Progenitor cell of endocrine pancreas (in vitro differentiated cells): ENCODE measurements around the gene FNDC3B. TPM values are rescaled to one million over a fixed set of nuclear protein-coding genes. Genes with fewer than 3 reads are reported as not detected.

ENCODE experiments used
- DNase-seq: peaks from one replicate; pipeline ENCODE4 v3.0.0; 2021; ENCODE audit warnings: low spot score; ENCODE audit not compliant: unreplicated experiment
- H3K27ac Mint-ChIP-seq: 2 replicates; pipeline ENCODE4 v1.8.0; 2021; ENCODE audit warnings: mild to moderate bottlenecking, moderate library complexity, mixed read lengths
- H3K27me3 Mint-ChIP-seq: 2 replicates; pipeline ENCODE4 v1.8.0; 2021; ENCODE audit warnings: mixed read lengths
- H3K36me3 Mint-ChIP-seq: 2 replicates; pipeline ENCODE4 v1.8.0; 2022; ENCODE audit warnings: mixed read lengths; ENCODE audit not compliant: insufficient read depth
- H3K4me1 Mint-ChIP-seq: 2 replicates; pipeline ENCODE4 v1.8.0; 2021; ENCODE audit warnings: low read depth, mixed read lengths
- H3K4me3 Mint-ChIP-seq: 2 replicates; pipeline ENCODE4 v1.8.0; 2021; ENCODE audit warnings: low read depth, mild to moderate bottlenecking, moderate library complexity, mixed read lengths
- H3K9me3 Mint-ChIP-seq: 2 replicates; pipeline ENCODE4 v1.8.0; 2021; ENCODE audit warnings: low read depth, mixed read lengths
- total RNA-seq: library from RNA; stranded (reverse); gene quantifications from 2 replicates; pipeline ENCODE4 v1.2.1, GENCODE V29; 2021
- TF ChIP-seq, protein P1 (sequence below): fragments of 200-600 bp; sonication (generic); IDR thresholded peaks from one replicate; pipeline ENCODE4 v1.5.0; 2021; ENCODE audit warnings: antibody characterized with exemption, mild to moderate bottlenecking; ENCODE audit not compliant: unreplicated experiment

Gene FNDC3B
- total RNA-seq, 1 donor from 2014 or later, result 158 TPM

DNA sequence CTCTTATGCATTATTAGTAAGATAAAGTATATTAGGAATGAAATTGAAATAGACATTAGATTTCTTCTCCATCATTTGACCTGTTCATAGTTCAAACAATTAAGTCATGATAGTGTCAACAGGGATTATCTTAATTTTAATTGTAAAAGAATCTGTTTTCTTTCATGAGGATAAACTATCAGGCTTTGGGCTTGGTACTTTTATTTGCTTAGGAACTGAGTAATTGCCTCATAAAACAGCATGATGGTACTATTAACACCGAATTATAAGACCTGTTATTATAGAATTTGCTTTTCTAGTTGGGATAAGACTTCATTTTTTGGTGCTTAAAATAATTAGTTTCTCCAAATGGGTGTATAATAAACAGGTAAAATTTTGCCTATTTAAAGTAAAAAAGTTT is 71.8 kb downstream of the FNDC3B start:
- H3K9me3 Mint-ChIP-seq, result no peaks in the 10 kb centered on the region
- no peaks in the 10 kb centered on the region for H3K27me3 Mint-ChIP-seq
- H3K4me1 Mint-ChIP-seq, result peaks cover 17% of the 10 kb centered on the region
- peaks cover 24% of the 10 kb centered on the region for H3K36me3 Mint-ChIP-seq
- no peak overlapping the region for H3K27ac Mint-ChIP-seq
- TF ChIP-seq, protein P1, sequence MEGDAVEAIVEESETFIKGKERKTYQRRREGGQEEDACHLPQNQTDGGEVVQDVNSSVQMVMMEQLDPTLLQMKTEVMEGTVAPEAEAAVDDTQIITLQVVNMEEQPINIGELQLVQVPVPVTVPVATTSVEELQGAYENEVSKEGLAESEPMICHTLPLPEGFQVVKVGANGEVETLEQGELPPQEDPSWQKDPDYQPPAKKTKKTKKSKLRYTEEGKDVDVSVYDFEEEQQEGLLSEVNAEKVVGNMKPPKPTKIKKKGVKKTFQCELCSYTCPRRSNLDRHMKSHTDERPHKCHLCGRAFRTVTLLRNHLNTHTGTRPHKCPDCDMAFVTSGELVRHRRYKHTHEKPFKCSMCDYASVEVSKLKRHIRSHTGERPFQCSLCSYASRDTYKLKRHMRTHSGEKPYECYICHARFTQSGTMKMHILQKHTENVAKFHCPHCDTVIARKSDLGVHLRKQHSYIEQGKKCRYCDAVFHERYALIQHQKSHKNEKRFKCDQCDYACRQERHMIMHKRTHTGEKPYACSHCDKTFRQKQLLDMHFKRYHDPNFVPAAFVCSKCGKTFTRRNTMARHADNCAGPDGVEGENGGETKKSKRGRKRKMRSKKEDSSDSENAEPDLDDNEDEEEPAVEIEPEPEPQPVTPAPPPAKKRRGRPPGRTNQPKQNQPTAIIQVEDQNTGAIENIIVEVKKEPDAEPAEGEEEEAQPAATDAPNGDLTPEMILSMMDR, result no peak
- DNase-seq, result no peak
- no peak overlapping the region for H3K4me3 Mint-ChIP-seq

DNA sequence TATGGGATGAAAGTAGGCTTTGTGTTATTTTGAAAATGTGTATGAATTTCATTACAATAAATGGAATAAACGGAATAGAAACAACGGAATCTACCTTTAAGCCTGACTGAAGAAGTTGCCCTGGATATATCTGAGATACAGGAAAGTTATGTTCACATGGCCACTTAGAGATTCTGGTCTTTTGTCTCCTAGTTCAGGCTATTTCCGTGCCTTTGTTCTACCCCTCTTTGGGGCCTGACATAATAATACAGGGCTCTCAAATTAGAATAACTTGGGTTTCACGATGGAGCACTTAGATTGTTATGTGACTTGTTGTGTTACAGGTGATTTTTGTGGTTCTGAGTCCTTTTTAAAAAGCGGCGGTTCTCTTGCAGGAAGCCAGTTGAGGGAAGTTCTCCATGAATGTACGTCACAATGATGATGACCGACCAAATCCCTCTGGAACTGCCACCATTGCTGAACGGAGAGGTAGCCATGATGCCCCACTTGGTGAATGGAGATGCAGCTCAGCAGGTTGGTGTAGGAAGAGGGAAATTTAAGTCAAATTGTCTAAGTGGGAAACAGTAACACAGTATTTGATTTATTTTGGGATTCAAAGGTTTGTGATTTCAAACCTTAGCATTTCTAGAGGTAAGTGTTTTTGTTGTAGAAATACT is 72.8 kb downstream of the FNDC3B start:
- no peaks in the 10 kb centered on the region for H3K27me3 Mint-ChIP-seq
- H3K36me3 Mint-ChIP-seq, result peaks cover 24% of the 10 kb centered on the region
- no peak for DNase-seq
- peak overlapping the region; percentile 74 for H3K27ac Mint-ChIP-seq
- TF ChIP-seq, protein P1, result no peak
- peaks cover 8% of the 10 kb centered on the region for H3K4me1 Mint-ChIP-seq
- no peaks in the 10 kb centered on the region for H3K9me3 Mint-ChIP-seq
- H3K4me3 Mint-ChIP-seq, result no peak overlapping the region

DNA sequence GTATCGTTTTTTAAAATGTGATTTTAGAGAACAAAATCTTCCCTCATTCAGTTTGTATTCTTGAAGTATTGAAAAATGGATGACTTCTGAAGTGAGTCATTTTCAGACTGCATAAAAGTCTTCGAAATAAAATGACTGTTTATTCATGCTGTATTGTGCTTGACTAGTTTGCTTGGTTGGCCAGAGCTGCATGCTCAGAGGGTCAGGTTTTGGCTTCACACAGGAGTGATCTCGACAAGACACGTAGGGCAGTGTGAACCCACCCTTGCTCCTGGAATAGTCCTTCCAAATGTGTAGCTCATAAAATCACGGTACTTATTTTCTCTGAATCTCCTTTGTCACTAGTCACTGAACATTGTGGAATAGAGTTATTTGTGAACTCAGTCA is 73.3 kb downstream of the FNDC3B start:
- H3K9me3 Mint-ChIP-seq, result no peaks in the 10 kb centered on the region
- H3K4me1 Mint-ChIP-seq, result peaks cover 5% of the 10 kb centered on the region
- no peak overlapping the region for H3K4me3 Mint-ChIP-seq
- TF ChIP-seq, protein P1, result no peak
- H3K36me3 Mint-ChIP-seq, result peaks cover 23% of the 10 kb centered on the region
- no peak overlapping the region for H3K27ac Mint-ChIP-seq
- no peaks in the 10 kb centered on the region for H3K27me3 Mint-ChIP-seq
- no peak for DNase-seq

DNA sequence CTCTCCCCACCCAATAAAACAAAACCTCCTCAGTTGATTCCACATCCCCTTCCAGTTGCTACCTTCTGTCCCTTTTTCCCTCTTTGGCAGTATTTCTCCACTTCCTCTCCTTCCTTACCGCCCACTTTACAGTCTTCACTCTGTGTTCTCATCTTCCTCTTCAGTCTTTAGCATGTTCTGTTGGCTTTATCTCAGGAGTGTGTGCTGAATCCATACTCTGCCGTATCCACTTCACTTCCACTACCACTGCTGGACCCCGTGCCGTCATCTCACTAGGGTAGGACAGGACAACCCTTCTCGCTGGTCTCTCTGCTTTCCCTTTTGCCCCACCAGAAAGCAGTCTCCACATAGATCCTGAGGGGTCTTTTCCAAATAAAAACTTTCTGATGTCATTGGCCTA is 74.3 kb downstream of the FNDC3B start:
- TF ChIP-seq, protein P1, result no peak
- DNase-seq, result no peak
- Mint-ChIP-seq H3K27me3 (no peaks in the 10 kb centered on the region), H3K9me3 (no peaks in the 10 kb centered on the region), H3K4me3 (no peak overlapping the region), H3K4me1 (peaks cover 12% of the 10 kb centered on the region), H3K27ac (peak overlapping the region; percentile 12), H3K36me3 (peaks cover 32% of the 10 kb centered on the region)

DNA sequence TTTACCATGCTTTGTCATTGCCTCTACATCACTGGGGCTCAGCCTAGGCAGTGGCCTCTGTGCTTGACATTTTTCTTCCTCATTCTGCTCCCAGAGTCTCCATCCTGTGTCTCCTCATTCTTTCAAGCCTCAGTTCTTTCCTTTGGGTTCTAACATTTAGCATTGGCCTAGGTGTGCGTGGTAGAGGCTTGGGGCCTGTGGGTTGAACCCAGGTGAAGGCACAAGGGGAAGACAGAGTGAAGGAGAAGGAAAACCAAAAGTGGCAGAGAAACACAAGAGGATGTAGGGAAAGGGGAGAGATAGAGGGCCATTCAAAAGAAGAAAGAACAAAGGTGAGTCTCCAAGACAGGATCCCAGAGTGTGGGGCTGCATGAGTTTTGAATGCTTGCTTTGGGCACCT is 75.7 kb downstream of the FNDC3B start:
- no peak overlapping the region for H3K27ac Mint-ChIP-seq
- DNase-seq, result no peak
- no peak overlapping the region for H3K4me3 Mint-ChIP-seq
- peaks cover 21% of the 10 kb centered on the region for H3K4me1 Mint-ChIP-seq
- H3K27me3 Mint-ChIP-seq, result no peaks in the 10 kb centered on the region
- TF ChIP-seq, protein P1, result no peak
- peaks cover 30% of the 10 kb centered on the region for H3K36me3 Mint-ChIP-seq
- H3K9me3 Mint-ChIP-seq, result no peaks in the 10 kb centered on the region
